Stimulated activated naive CD8-positive, alpha-beta T cell treated with anti-CD3 and anti-CD28 coated beads, Interleukin-15, Interleukin-2, amounts not matched to agents 100 U/mL and 50 U/mL, for 24 hours (primary cell): ENCODE data around the gene DMKN.
A peak's percentile ranks its signal among the peaks of the same experiment; 100 is the strongest.

Experiments
- ATAC-seq: fragments of 150-1000 bp; cut with Tn5 transposase; one replicate; pipeline ENCODE4 v1.10.0; 2021
- DNase-seq: peaks from one replicate; pipeline ENCODE4 v3.0.0; 2021

DMKN gene

DNA sequence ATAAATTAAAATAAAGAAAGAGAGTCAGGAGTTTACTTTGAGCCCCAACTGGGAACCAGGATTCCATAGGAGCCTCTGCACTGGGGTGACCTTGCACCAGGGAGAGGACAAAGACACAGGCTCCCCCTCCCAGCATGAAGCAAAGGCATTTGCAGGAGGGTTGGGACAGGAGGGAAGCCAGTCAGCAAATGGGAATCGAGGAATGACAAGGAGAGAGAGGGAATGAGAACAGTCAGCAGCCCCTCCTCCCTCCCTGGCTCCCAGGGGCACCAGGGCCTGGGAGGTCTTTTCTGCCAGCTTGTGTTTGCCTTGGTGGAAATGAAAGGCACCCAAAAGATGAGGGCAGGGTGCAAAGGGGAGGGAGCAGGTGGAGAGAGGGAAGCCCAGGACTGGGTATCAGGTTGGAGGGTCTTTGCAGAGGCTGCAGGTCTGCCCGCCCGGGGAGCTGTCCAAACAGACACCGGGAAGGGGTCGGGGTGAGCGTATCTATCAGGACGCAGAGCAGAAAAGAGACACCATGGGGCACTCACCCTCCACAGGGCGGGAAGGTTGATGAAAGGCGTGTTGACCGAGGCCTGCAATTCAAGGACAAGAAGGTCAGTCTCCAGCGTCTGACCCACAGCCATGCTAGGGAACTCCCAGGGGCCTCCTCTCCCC is 10.9 kb upstream of the DMKN start:
- ATAC-seq (no peak), DNase-seq (no peak)

DNA sequence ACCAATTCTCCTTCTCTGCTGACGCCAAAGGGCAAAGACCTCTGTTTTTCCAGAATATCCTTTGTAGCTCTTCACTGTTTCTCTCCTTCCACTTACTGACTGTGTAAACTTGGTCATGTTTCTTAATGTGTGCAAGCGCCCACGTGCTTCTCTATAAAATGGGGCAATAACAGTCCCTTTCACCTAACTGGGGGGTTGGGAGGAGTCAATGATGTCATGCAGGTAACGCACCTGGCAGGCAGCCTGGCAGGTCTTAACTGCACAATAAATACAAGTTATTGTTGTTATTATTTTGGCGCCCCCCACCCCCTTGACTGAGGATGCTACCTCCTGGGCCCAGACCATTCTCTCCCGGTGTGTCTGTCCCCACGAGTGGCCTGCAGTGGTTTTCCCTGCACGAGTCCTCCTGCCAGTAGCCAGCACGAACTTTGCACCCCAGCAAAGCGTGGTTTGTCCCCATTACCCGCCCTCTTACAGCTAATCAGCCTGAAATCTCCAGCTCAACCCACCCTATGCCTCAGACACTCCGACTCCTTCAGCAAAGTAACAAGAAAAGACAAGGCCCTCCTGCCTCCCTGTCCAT is 9.4 kb upstream of the DMKN start:
- DNase-seq (no peak), ATAC-seq (no peak)

DNA sequence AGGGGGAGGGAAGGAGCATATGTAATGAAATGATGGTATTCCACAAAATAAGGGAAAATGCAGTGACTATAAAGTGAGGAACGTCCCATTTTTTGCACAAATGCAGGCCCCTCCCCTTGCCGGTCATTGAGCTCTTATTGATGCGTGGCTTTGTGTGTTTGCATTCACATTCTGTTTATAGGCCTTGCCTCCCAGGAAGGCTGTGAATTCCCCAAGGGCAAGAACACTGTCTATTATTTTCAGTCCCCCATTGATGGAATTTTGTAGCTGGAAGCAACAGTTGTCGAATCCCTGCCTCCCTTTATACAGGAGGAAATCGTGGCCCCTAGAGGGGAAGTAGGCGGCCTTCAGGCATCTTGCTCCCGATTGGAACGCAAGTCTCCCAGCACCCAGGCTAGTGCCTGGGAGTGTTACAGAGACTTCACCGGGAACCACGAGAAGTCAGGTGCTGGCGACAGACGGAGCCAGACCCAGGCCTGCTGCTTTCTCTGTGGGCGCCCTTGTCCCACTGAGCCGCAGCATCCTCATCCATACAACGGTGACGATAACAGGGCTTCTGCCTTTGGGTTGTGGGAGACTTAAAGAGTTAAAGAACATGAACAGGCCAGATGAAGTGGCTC is 7.8 kb upstream of the DMKN start:
- ATAC-seq, result no peak

DNA sequence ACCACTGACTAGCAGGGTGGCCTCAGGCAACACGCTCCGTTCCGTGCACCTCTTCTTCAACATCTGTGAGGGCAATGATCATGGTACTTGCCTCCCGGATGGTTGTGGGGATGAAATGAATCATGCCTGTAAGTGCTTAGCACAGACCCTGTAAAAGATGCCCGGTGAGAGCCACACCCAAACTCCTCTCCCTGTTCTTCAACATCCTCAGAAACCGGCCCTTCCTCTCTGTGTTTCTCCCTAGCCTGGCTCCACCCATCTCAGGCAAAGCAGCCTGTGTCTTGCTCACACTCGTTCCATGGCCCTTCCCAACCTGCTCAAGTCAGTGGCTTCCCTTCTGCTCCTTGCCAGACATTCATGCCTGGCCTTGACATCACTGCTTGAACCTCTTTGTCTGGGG is 5.8 kb upstream of the DMKN start:
- no peak for ATAC-seq
- no peak for DNase-seq

More for the DNA sequence above, 7.8 kb upstream of the DMKN start:
- DNase-seq, result no peak

DNA sequence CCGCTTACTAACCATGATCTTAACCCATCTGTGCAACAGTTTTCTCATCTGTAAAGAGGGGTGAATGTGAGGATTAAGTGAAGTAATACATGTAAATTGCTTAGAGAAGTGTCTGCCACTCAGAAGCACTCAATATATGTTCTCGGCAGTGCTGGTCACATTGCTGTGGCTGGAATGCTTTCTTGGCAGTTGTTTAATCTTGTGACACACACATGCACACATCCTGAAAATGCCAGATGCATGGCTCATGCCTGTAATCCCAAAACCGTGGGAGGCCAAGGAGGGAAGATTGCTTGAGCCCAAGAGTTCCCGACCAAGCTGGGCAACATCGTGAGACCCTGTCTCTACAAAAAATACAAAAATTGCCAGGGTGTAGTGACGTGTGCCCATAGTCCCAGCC is 4.9 kb upstream of the DMKN start:
- ATAC-seq (no peak), DNase-seq (no peak)

DNA sequence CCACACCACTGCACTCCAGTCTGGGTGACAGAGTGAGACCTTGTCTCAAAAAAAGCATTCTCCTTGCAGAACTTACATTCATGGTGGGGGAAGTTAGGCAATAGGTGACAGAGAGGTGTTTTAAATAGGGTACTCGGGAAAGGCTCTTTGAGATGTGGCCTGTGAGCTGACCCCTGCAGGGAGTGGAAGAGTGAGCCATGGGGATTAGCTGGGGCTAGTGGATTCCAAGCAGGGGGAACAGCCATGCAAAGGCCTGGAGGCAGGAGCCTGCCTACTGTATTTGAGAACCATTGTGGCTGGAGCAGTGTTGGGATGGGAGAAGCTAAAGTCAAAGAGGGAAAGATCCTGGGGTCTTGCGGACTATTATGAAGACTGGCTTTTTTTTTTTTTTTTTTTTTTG is 3.9 kb upstream of the DMKN start:
- DNase-seq, result no peak
- ATAC-seq, result no peak

DNA sequence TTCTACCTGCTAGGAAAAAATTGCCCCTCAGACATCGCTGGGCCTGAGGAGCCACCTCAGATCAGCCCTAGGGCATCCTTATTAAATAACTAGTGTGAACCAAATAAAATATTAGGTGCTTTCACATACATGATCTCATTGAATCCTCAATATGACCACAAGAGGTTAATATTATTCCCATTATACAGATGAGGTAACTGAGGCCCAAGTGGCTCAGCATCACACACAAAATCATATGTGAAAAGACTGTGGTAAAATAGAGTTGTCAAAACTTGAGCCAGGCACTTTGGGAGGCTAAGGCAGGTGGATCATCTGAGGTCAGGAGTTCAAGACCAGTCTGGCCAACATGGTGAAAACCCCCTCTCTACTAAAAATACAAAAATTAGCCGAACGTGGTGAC is 2.9 kb upstream of the DMKN start:
- no peak for ATAC-seq
- no peak for DNase-seq

DNA sequence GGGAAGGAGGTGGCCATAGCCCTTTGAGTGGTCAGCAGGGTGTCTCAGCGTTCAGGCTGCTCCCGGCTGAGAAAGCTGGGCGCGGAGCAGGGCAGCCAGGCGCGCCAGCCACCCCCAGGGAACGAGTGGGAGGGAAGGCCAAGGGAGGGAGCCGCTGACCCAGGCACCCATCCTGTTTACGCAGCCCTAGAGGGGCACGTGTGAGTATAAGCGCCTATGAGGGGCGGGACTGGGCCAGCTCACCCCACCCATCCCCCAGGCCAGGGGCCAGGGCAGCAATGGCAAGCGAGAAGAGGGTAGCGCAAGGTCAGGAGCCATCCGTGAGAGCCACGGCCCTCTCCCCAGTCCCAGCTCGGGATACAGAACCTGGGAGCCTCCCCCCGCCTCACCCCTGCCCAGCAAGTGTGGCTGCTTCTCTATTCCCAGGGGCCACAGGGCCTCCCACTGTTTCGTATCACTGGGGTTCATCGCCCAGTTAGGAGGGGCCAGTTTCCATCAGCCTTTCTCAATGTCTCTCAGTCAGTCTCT is 897 bp upstream of the DMKN start:
- DNase-seq (no peak), ATAC-seq (no peak)

DNA sequence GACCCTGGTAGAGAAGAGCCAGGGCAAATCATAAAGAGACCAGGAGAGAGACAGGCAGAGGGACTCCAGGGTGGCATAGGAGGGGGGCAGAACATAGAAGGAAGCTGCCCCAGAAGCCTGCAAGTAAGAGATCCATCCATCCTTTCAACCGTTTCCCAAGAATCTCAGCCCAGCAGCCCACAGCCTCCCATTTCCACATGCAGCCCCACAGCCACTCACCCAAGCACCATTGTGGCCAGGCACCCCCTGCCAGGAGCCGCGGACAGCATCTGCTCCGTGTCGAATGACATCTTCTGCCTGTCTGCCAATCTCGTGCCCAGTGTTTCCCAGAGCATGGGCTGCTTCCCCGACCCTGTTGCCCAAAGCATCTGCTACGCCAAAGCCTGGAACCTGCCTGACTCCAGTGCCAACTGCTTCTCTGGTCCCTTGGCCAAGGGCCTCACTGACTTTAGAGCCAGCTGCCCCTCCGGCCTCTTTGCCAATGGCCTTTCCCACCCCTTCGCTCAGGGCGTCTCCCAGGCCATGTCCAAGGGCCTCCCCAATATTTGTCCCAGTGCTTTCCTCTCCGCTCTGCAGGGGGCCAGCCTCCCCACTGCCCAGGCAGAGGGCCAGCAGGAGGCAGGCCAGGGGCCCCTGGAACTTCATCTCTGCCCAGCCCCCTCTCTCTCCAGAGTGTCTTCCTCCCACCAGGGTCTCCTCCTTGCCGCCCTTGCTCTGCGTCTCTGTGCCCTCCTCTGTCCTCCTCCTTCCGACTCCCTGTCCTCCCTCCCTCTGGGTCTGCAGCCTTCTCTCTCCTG is 420 bp downstream of the DMKN start:
- DNase-seq (no peak), ATAC-seq (no peak)

DNA sequence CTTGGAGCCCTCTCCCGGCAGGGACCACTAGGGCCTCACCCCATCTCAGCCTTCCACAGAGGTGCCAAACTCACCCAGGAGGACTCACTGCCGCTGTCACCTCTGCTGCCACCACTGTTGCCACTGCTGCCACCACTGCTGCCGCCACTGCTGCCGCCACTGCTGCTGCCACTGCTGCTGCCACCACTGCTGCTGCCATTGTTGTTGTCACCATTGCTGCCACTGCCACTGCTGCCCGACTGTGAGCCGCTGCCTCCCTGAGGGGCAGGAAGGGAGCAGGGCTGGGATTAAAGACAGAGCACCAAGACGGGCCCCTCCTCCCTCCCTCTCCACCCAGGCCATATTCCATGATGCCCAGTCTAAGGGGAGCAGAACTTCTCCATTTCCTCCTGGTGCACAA is 2.1 kb downstream of the DMKN start:
- no peak for ATAC-seq
- no peak for DNase-seq

DNA sequence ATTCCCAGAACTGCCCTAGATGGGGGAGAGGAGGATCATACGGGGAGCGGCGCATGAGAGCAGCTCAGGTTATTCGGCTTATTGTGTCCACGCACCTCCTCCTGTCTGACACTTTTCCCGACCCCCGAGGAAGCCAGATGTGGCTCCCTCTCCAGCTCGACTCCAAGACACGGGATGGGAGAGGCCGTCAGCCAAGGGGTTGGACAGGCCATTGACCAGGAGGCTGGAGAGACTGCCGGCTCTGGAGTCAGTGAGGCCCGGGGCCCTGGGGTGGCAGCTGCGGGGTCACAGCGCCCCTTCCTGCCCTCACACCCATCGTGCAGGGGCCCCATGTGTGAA is 2.9 kb downstream of the DMKN start:
- ATAC-seq (no peak), DNase-seq (no peak)

DNA sequence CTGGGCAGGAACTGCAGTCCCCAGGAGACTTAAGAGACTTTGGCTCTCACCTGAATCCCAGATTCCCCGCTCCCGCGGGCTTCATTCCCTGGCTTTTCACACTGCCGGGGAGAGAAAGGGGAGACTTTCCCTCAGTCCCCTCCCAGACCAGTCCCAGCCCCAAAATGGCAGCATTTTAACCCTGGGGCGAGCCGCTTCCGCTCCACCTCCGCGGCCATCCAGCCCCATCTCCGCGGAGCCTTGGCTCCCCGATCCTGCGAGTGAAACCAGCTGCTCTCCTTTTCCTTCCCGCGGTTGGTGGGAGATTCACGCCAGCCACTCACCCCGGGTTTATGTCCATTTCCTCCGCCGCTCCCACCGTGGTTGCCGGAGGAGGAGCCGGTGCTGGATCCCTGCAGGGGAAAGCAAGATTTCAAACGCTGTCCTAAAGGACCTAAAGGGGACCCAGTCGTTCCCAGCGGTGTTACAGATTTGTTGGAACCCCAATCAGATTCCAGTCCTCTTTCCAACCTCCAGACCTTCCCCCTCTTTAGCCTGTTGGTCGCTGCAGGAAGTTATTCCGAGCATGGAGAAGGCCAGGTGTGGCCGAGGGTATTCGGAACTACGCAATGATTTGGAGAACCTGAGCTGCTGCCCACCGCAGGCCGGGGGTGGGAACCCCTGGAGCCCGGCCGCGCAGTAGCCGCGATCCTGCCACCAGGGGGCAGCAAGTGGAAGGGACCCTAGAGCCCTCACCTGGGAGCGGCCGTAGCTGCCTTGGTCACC is 3.4 kb downstream of the DMKN start:
- ATAC-seq (peak; percentile 69), DNase-seq (peak; percentile 90)

DNA sequence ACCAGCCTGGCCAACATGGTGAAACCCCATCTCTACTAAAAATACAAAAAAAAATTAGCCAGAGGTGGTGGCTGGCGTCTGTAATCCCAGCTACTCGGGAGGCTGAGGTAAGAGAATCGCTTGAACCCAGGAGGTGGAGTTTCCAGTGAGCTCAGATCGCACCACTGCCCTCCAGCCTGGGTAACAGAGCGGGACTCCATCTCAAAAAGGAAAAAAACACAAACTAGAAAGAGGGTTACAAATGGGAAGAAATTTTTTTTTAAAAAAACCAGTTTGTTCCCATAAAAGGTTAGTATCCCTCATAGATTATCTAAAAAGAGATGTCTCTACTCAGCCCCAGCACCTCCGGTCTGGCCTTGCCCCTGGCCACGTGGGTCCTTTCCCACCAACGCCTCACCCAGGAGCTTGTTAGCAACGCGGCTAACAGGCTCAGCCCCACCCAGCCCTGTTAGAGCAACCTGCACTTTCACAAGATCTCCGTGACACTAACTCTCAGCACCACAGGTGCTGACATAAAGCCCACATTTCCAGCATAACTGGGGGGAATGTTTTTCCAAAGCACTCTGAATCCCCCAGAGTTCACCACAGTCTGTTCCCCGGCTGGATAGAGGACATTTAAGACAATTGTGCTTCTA is 4.3 kb downstream of the DMKN start:
- DNase-seq (peak; percentile 39), ATAC-seq (no peak)

DNA sequence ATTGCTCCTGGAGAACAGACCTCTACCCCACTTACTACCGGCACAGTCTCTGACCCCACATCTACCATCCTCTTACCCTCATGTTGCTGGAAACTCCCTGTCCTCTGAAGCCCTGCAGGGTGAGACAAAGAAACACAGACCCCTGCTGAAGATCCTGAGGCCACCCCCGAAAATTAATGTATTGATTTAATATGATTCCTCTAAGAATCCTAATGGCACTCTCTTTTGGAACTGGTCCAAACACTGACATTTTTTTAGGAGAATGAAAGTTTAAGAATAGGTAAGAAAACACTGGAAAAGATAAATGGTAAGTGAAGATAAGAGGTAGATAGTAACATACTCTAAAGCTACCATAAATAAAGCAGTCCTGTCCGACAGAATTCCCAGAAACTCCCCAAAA is 5.3 kb downstream of the DMKN start:
- DNase-seq (no peak), ATAC-seq (no peak)

DNA sequence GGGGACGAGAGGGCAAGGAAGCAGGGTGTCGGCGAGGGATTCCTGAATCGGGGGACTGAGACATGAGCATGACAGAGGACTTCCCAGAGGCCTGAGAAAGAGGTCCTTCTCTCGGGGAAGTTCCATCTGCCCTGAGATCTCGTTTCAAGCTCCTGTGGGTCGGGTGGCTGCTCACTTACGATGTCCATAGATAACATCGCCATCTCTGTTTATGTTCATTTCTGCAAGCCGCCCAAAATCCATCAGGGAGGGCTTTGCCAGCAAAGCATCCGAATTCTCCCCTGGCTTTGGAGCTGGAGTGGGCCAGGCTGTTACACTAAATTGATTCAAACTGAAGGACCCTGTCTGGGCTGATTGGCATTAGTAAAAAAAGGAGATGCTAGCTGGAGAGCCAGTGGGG is 5.9 kb downstream of the DMKN start:
- no peak for DNase-seq
- ATAC-seq, result no peak

DNA sequence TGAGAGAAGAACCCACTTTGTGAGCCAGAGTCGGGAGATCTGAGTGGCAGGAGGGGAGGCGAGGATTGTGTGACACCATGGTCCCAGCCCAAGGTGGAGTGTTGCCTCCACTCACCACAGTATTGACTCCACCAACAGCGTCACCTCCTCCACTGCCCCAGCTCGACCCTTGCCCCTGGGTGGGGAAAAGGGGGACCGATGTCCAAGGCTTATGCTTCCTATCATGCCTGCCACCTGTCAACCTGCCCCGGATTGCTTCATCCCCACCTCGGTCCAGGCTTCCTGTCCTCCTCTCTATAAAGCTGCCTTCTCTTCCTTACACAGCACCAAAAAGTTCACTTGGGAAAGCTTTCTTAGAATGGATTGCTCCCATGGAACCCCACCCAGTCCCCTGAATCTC is 7.4 kb downstream of the DMKN start:
- no peak for DNase-seq
- ATAC-seq, result no peak

DNA sequence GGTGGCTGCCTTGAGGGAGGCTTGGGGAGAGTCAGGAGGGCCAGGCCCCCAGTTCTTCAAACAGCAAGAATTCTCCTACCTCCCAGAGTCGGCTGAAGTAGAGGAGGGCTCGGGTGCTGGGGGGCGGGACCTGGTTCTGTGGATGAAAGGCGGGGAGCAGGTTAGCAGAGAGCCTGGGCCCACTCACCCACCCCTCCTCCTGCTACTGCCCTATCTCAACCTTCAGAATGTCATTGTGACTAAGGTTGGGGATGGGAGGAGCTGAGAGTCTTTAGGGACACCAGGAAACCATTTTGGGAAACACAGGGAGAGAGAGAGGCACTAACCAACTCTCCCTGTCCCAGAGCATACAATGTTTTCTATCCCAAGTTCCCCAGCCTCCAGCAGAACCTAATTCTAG is 10.7 kb downstream of the DMKN start:
- DNase-seq, result no peak
- ATAC-seq, result no peak

DNA sequence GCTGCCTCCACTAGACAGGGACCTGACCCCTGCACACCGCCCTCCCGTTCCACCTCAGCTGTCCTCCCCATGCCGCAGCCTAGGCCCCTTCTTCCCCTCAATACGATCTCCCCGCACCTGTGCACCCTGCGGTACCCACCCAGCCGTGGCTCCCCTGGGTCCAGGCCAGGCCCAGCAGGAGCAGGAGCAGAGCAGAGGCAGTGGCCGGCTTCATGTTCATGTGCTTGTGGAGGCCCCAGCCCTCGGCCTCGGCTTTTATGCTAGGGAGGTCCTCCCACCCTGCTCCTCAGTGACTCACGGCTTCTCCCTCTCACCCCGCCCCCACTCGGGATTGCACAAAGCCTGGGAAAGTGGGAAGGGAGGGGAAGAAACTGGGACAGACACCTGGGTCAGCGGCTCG is 11.8 kb downstream of the DMKN start:
- DNase-seq (no peak), ATAC-seq (no peak)

DNA sequence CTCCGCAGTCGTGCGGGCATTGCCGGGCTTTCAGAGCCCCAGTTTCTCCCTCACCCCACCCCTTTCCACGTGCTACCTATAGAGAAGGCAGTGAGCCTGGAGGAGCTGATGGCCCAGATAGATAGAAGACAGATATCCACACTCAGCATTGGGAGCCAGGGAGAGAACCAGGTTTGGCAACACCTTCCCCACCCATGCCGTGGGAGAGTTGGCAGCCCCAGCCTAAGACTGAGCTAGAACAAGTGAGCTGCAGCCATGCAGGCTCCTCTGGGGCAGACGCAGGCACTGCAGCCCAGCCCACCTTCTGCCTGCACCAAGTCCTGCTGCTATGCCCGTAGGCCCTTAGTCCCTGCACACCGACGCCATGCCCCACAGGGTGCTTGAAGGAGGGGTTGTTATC is 12.8 kb downstream of the DMKN start:
- no peak for ATAC-seq
- DNase-seq, result no peak

DNA sequence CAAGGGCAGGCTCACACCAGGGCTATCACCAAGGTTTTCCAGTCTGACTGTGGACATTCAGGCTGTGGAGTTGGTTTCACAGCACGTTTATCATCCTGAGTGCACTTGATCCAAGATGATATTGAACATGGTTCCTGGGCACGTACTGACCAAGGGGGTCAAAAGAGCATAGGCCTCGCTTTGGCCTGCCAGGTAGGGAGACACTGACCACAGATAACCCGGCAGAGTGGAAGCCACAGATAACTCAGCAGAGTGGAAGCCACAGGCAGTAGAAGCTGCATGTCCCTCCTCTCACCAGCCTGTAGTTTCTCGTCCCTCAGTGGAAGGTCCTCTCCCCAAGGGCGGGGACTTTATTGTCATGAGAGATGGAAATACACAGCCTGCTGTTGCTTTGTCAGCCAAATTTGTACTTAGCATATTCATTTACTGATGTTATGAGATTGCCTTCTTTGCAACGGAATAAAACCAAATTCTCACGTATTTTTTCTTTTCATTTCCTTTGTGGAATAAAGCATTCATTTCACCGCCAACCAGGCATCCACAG is 14.4 kb downstream of the DMKN start:
- DNase-seq, result no peak
- ATAC-seq, result no peak

DNA sequence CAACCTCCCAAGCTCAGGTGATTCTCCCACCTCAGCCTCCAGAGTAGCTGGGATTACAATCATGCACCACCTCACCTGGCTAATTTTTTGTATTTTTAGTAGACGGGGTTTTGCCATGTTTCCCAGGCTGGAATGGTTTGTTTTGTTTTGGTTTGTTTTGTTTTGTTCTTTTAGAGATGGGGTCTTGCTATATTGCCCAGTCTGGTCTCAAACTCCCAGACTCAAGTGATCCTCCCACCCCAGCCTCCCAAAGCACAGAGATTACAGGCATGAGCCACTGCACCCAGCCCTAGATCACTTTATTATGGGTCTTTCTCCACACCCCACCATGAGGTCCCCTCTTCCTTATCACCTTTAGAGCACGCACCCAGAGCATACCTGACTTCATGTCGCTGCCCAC is 15.2 kb downstream of the DMKN start:
- ATAC-seq, result no peak
- no peak for DNase-seq

DNA sequence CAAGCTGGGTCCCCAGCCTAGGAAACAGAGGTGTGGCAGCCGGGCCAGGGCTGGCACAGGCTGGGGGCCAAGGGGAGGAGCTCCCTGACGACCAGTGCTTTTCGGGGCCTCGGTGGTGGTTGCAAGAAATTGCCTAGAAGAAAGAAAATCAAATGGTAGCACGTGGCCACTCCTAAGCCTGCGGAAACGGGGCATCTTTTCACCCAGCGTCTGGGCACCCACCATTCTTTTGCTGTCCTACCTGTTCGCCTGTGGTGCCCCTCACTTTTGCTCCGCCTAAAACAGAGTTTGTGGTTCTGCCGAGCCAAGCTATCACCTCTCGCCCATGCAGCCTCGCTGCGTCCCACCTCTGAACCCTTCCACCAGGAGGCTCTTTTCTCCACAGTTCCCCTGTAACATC is 16.0 kb downstream of the DMKN start:
- no peak for DNase-seq
- no peak for ATAC-seq
